GM19452 (cell line): Measurements from ENCODE around the gene STRN4.
A peak's percentile ranks its signal among the peaks of the same experiment; 100 is the strongest.
"Not testable (repeated sequence)": the region's sequence is repeated elsewhere in the genome, so short reads cannot be mapped to it uniquely, and the experiment has no call there.

ENCODE experiments used
- ATAC-seq: cut with Tn5 transposase; IDR thresholded peaks from one replicate; pipeline ENCODE4 v1.9.1; 2021; ENCODE audit not compliant: unreplicated experiment

STRN4 gene

GRCh38 chr19:46746281-46747057, at the start of gene STRN4:
Gene STRN4 (minus strand): TSS chr19:46746450. CDS start chr19:46746430, 20 bp downstream.
- ATAC-seq: peak; percentile 59

GRCh38 chr19:46791944-46792343, 45.7 kb upstream of the STRN4 start:
- ATAC-seq: no peak

- no peak for ATAC-seq
Measured at GRCh38 chr19:46789371-46789770, 43.1 kb upstream of the STRN4 start.

GRCh38 chr19:46788968-46789338, 42.7 kb upstream of the STRN4 start:
- no peak for ATAC-seq

GRCh38 chr19:46788262-46788967, 42.2 kb upstream of the STRN4 start, which contains the start of gene SLC1A5:
Gene SLC1A5 (minus strand): TSS chr19:46788594. CDS start chr19:46787965, 629 bp downstream.
- ATAC-seq: peak; percentile 58

- no peak for ATAC-seq
Measured at GRCh38 chr19:46787331-46788261, 41.3 kb upstream of the STRN4 start.

GRCh38 chr19:46787040-46787330, 40.7 kb upstream of the STRN4 start:
- ATAC-seq: no peak

GRCh38 chr19:46786236-46787039, 40.2 kb upstream of the STRN4 start:
- no peak for ATAC-seq

GRCh38 chr19:46785980-46786235, 39.7 kb upstream of the STRN4 start:
- no peak for ATAC-seq

GRCh38 chr19:46785054-46785979, 39.1 kb upstream of the STRN4 start:
- ATAC-seq: no peak

GRCh38 chr19:46784262-46785053, 38.2 kb upstream of the STRN4 start:
- ATAC-seq: no peak

- no peak for ATAC-seq
Measured at GRCh38 chr19:46783670-46784069, 37.4 kb upstream of the STRN4 start.

GRCh38 chr19:46782355-46783019, 36.2 kb upstream of the STRN4 start:
- no peak for ATAC-seq

GRCh38 chr19:46777956-46778645, 31.9 kb upstream of the STRN4 start:
- ATAC-seq: not testable (repeated sequence)

- no peak for ATAC-seq
Measured at GRCh38 chr19:46776927-46777911, 31.0 kb upstream of the STRN4 start.

GRCh38 chr19:46775642-46776258, 29.5 kb upstream of the STRN4 start:
- ATAC-seq: no peak
